OCI-LY7 (cell line): ENCODE results near the gene SFRP4. TPM values are rescaled to one million over a fixed set of nuclear protein-coding genes. Genes with fewer than 3 reads are reported as not detected.

Source experiments
- BruUV-seq: library from RNA; stranded (reverse); fragments of 400-500 nt; replicated peaks from 2 replicates; lab custom pipeline; 2021; lab: Mats Ljungman, UMichigan
- CTCF ChIA-PET: fragments of 300-600 bp; sonication (Branson Sonifier 250); formaldehyde crosslinking; loops from one replicate; lab custom pipeline; 2022; ENCODE audit warnings: antibody characterized with exemption; ENCODE audit not compliant: unreplicated experiment; lab: Charles Lee
- POLR2A ChIA-PET: fragments of 300-600 bp; sonication (Branson Sonifier 250); formaldehyde crosslinking; loops from one replicate; lab custom pipeline; 2022; ENCODE audit warnings: antibody characterized with exemption; lab: Charles Lee
- DNase-seq: peaks from one replicate; pipeline ENCODE4 v3.0.0-alpha.2; 2015; ENCODE audit warnings: low spot score
- H2AFZ ChIP-seq: fragments of 200-600 bp; sonication (generic), shearing (Covaris generic); 2 replicates; pipeline ENCODE4 v1.6.1; 2014; ENCODE audit warnings: mild to moderate bottlenecking, antibody characterized with exemption, low read length, moderate library complexity
- H3K27ac ChIP-seq: fragments of 200-600 bp; sonication (generic); 2 replicates; pipeline ENCODE4 v1.5.1; 2014; ENCODE audit warnings: mixed run types, low read depth, mild to moderate bottlenecking, moderate library complexity, low read length, inconsistent platforms; ENCODE audit not compliant: poor library complexity, severe bottlenecking
- H3K36me3 ChIP-seq: fragments of 200-600 bp; sonication (generic); 2 replicates; pipeline ENCODE4 v1.6.1; 2014; ENCODE audit warnings: mild to moderate bottlenecking, antibody characterized with exemption, low read length, moderate library complexity, mixed read lengths; ENCODE audit not compliant: insufficient read depth
- H3K4me1 ChIP-seq: fragments of 200-600 bp; sonication (generic); 2 replicates; pipeline ENCODE4 v1.5.1; 2014; ENCODE audit warnings: mild to moderate bottlenecking, low read length; ENCODE audit not compliant: insufficient read depth, poor library complexity, severe bottlenecking
- H3K4me2 ChIP-seq: fragments of 200-600 bp; sonication (generic); 2 replicates; pipeline ENCODE4 v1.6.1; 2014; ENCODE audit warnings: mild to moderate bottlenecking, low read length
- H3K4me3 ChIP-seq: fragments of 200-600 bp; sonication (generic); 2 replicates; pipeline ENCODE4 v1.5.1; 2014; ENCODE audit warnings: mild to moderate bottlenecking, low read depth, low read length; ENCODE audit not compliant: poor library complexity, severe bottlenecking
- H3K79me2 ChIP-seq: fragments of 200-600 bp; sonication (generic); 2 replicates; pipeline ENCODE4 v1.6.1; 2016; ENCODE audit warnings: low read depth, mild to moderate bottlenecking, low read length, moderate library complexity, mixed read lengths; ENCODE audit not compliant: insufficient read depth
- H3K9me2 ChIP-seq: fragments of 200-600 bp; sonication (generic); 2 replicates; pipeline ENCODE4 v1.6.1; 2016; ENCODE audit warnings: mild to moderate bottlenecking, low read length, mixed read lengths; ENCODE audit not compliant: insufficient read depth
- H3K9me3 ChIP-seq: fragments of 200-600 bp; sonication (generic); 2 replicates; pipeline ENCODE4 v1.6.1; 2014; ENCODE audit warnings: mild to moderate bottlenecking, mixed run types, low read length, mixed read lengths
- H4K20me1 ChIP-seq: fragments of 200-600 bp; sonication (generic); 2 replicates; pipeline ENCODE4 v1.6.1; 2014; ENCODE audit warnings: mild to moderate bottlenecking, antibody characterized with exemption, low read length, moderate library complexity, mixed read lengths; ENCODE audit not compliant: insufficient read depth
- CTCF ChIP-seq: fragments of 200-600 bp; sonication (generic); conservative IDR thresholded peaks from 2 replicates; pipeline ENCODE4 v1.5.1; 2014; ENCODE audit warnings: mild to moderate bottlenecking, antibody characterized with exemption, low read length, moderate library complexity, mixed read lengths
- EZH2phosphoT487 ChIP-seq: fragments of 200-600 bp; sonication (generic); IDR thresholded peaks from 2 replicates; pipeline ENCODE4 v1.6.1; 2018; ENCODE audit warnings: low read depth, borderline replicate concordance, mild to moderate bottlenecking, mixed run types, antibody characterized with exemption, low read length, moderate library complexity, mixed read lengths
- intact Hi-C: fragments of 100-400 bp; cut with micrococcal nuclease; formaldehyde crosslinking; loops from one replicate; pipeline ENCODE4 v1.10.0; 2022; ENCODE audit not compliant: unreplicated experiment
- total RNA-seq, 2 experiments: library from RNA; depleted of rRNA in 1 of 2; stranded (reverse); fragments of >200 nt in 1 of 2; shearing (Covaris generic) in 1 of 2; gene quantifications; 2 replicates each; pipeline ENCODE4 v1.2.3, GENCODE V29; 2014 to 2022

SFRP4 gene
- total RNA-seq, 2 experiments from 2014 or later, result not detected

GRCh38 chr7:37908221-37908788 lies 8.3 kb downstream of the SFRP4 start:
- H3K79me2 ChIP-seq, result no peaks in the 10 kb centered on the region
- H3K4me3 ChIP-seq, result no peak overlapping the region
- no peaks in the 10 kb centered on the region for H4K20me1 ChIP-seq
- no peaks in the 10 kb centered on the region for H3K9me2 ChIP-seq
- ChIA-PET CTCF (no interaction called here), POLR2A (interaction anchor here (0.6 kb wide), 1 partner anchor 37 kb away, joined by 4 read pairs; no protein-coding TSS in a partner anchor)
- H3K27ac ChIP-seq, result no peak overlapping the region
- H3K4me1 ChIP-seq, result no peaks in the 10 kb centered on the region
- H2AFZ ChIP-seq, result no peak overlapping the region
- no peak for DNase-seq
- no peaks in the 10 kb centered on the region for H3K36me3 ChIP-seq
- H3K4me2 ChIP-seq, result no peak overlapping the region
- TF ChIP-seq EZH2phosphoT487 (no peak), CTCF (no peak)
- BruUV-seq, result no TSS peak
- intact Hi-C loops, result no loop called here
- H3K9me3 ChIP-seq, result no peaks in the 10 kb centered on the region

- BruUV-seq, result no TSS peak
- Histone ChIP-seq H2AFZ (no peak overlapping the region), H3K4me2 (no peak overlapping the region), H3K4me1 (no peaks in the 10 kb centered on the region), H4K20me1 (no peaks in the 10 kb centered on the region), H3K27ac (no peak overlapping the region), H3K36me3 (no peaks in the 10 kb centered on the region), H3K9me3 (no peaks in the 10 kb centered on the region), H3K4me3 (no peak overlapping the region), H3K79me2 (no peaks in the 10 kb centered on the region), H3K9me2 (no peaks in the 10 kb centered on the region)
- POLR2A ChIA-PET, result interaction anchor here (0.7 kb wide), 1 partner anchor 202 kb away, joined by 6 read pairs; no protein-coding TSS in a partner anchor
- no peak for DNase-seq
- intact Hi-C loops, result no loop called here
- TF ChIP-seq CTCF (no peak), EZH2phosphoT487 (no peak)
- CTCF ChIA-PET, result interaction anchor here (1.0 kb wide), 1 partner anchor 7 kb away, joined by 3 read pairs; no protein-coding TSS in a partner anchor
Observed at GRCh38 chr7:37901890-37902524, 14.6 kb downstream of the SFRP4 start.
